ENCODE data around the gene LEKR1.

- no peak for TF ChIP-seq CTCF (IDR thresholded peaks at IDR 0.05; ENCODE audit: poor library complexity, severe bottlenecking)
- TF ChIP-seq EP300 (conservative IDR thresholded peaks at IDR 0.05; ENCODE audit: poor library complexity, severe bottlenecking), result no peak
- no peak for TF ChIP-seq POLR2AphosphoS5 (IDR thresholded peaks at IDR 0.05)
- TF ChIP-seq TAF1 (IDR thresholded peaks at IDR 0.05; ENCODE audit: low read depth), result no peak
- TF ChIP-seq EZH2 (IDR thresholded peaks at IDR 0.05; ENCODE audit: borderline replicate concordance, insufficient read depth, low read length, poor library complexity, severe bottlenecking), result no peak
- TF ChIP-seq, protein P1, sequence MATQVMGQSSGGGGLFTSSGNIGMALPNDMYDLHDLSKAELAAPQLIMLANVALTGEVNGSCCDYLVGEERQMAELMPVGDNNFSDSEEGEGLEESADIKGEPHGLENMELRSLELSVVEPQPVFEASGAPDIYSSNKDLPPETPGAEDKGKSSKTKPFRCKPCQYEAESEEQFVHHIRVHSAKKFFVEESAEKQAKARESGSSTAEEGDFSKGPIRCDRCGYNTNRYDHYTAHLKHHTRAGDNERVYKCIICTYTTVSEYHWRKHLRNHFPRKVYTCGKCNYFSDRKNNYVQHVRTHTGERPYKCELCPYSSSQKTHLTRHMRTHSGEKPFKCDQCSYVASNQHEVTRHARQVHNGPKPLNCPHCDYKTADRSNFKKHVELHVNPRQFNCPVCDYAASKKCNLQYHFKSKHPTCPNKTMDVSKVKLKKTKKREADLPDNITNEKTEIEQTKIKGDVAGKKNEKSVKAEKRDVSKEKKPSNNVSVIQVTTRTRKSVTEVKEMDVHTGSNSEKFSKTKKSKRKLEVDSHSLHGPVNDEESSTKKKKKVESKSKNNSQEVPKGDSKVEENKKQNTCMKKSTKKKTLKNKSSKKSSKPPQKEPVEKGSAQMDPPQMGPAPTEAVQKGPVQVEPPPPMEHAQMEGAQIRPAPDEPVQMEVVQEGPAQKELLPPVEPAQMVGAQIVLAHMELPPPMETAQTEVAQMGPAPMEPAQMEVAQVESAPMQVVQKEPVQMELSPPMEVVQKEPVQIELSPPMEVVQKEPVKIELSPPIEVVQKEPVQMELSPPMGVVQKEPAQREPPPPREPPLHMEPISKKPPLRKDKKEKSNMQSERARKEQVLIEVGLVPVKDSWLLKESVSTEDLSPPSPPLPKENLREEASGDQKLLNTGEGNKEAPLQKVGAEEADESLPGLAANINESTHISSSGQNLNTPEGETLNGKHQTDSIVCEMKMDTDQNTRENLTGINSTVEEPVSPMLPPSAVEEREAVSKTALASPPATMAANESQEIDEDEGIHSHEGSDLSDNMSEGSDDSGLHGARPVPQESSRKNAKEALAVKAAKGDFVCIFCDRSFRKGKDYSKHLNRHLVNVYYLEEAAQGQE (IDR thresholded peaks at IDR 0.05; ENCODE audit: borderline replicate concordance), result no peak
- TF ChIP-seq SMC3 (conservative IDR thresholded peaks at IDR 0.05; ENCODE audit: poor library complexity), result no peak
- no peak for TF ChIP-seq RAD21 (conservative IDR thresholded peaks at IDR 0.05)
These were observed 240.4 kb downstream of the LEKR1 start for GRCh38 chr3:157066335-157067098.

Measured in neural cell (in vitro differentiated cells).